HG03196 (cell line): ENCODE data around the gene EPOP.

Experiments used
- ATAC-seq: cut with Tn5 transposase; IDR thresholded peaks from one replicate; pipeline ENCODE4 v1.9.1; 2021; ENCODE audit not compliant: unreplicated experiment

Gene EPOP

DNA sequence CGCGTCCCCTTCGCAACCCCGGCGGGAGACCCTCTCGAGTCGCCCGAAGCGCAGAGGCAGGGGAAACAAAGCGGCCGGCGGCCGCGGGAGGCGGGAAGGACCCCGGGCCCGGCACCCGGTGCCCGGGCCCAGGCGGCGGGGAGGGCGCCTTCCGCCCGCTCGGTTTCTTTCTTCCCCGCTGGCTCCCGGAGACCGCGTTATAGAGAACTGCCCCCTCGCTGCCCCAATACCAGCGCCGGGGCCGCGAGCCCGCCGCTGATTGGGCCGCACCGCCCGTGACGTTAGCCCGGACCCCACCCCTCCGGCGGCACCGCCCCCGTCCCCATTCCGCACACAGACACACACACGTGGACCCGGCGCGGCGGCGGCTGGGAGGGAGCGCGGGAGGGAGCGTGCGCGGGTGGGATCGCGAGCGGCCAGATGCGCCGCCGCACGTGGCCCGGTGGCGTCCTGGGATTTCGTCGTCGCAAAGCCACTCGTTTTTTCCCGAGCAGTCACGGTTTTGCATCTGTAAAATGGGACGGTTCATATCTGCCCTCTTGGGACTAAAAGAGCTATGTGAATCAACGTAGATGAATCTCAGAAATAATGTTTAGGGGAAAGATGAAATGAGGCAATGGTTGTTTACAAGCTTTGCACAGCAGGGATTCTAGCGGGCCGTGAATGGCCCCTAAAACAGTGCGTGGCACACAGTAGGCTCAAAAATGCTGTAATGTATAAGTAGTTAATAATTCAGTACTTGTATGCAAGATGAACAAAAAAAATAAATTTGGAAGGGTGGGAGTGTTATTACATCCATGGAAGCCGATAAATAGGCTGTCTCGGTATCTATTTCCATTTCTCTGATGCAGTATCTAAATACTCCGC, at the start of gene EPOP:
EPOP (minus strand) TSS at position 209 of the 867 bp plus-strand sequence. CDS start 462 bp downstream, outside the sequence.
- peak; percentile 63 for ATAC-seq

DNA sequence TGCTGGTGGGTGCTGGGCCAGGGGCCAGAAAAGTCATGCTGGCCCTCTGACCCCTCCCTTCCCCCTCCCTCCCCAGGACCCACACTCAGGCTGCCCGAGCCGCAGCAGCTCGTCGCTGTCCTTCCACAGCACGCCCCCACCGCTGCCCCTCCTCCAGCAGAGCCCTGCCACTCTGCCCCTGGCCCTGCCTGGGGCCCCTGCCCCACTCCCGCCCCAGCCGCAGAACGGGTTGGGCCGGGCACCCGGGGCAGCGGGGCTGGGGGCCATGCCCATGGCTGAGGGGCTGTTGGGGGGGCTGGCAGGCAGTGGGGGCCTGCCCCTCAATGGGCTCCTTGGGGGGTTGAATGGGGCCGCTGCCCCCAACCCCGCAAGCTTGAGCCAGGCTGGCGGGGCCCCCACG, 47.0 kb upstream of the EPOP start:
- ATAC-seq: no peak

DNA sequence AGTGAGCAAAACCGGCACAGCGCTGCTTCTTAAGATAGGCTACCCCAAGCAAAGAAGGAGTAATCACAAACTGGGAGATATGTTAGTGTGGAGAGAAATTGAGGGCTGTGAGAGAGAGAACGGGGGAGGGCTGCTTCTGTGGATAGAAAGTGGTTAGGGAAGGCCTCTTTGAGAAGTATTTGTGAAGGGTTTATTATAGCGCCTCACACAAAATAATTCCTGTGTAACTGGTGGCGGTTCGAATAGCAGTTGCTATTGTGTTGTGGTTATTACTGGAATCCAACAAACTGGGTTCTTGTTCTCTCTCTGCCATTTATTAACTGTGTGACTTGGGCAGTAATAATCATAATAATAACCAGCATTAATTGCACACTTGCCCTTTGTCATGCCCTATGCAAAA, 46.2 kb upstream of the EPOP start:
- no peak for ATAC-seq

DNA sequence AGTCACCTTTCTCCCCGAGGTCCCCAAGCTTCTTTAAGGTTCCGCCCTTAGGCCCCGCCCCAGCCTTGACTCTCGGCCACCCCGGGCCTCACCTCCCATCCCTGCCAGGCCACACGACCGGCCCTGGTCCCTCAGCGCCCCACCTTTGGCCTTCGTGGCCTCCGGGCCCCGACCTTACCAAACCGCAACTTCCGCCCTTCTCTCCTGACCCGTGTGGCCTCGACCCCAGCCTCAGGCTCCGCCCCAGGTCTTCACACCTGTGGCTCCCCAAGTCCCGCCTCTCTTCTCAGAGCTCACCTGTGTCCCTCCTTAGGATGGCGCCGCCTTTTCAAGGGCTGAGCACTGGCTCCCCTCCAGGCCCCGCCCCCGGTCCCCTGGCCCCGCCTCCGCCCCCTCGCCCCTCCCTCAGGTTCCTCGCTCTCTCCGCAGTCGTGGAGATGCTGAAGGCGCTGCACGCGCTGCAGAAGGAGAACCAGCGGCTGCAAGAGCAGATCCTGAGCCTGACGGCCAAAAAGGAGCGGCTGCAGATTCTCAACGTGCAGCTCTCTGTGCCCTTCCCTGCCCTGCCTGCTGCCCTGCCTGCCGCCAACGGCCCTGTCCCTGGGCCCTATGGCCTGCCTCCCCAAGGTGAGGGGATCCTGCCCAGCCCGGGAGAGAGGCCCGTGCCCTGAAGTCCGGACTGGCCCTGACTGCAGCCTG, 45.3 kb upstream of the EPOP start:
- no peak for ATAC-seq

DNA sequence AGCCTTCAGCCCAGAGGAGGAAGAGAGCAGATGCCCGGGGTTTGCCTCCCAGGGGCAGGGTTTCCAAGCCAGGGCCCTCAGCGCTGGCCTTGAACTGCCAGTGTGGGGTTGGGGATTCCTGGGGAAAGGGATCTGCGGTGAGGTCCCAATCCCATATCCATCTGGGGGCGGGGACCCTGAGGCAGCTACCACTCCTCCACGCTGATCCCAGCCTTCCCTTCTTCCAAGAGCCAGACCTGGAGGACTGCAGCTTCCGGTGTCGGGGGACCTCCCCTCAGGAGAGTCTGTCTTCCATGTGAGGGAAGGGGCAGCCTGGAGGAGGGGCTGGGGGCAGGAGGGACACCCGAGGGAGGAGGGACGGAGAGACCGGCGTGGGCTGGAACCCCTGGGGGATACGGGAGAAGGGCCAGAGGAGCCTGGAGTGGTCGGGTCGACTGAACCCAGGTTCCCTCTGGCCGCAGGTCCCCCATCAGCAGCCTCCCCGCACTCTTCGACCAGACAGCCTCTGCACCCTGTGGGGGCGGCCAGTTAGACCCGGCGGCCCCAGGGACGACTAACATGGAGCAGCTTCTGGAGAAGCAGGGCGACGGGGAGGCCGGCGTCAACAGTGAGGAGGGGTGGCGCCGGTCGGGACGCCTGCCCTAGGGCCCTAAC, 44.7 kb upstream of the EPOP start:
- ATAC-seq: no peak

DNA sequence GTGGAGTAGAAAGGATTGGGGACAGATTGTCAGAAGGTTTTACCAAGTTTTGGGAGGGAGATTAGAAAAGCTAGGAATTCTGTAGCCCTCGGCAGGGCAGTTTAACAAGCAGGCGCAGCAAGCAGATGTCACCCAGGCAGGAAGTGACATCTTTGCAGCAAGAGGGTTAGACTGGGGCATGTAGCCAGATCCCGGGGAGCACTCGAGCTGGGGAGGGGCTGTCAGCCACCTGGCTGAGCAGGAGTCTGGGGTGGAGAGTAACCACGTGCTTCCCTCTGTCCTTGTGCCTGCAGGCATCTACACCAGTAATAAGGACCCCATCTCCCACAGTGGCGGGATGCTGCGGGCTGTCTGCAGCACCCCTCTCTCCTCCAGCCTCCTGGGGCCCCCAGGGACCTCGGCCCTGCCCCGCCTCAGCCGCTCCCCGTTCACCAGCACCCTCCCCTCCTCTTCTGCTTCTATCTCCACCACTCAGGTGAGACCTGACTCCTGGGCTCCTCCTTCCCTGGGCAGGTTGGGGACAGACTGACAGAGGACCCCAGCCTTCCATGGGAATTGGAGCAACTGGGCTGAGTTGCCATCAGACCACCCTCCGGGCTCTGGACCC, 42.5 kb upstream of the EPOP start:
- no peak for ATAC-seq

- ATAC-seq: no peak
Measured at GRCh38 chr17:38716368-38717005, 41.7 kb upstream of the EPOP start.

DNA sequence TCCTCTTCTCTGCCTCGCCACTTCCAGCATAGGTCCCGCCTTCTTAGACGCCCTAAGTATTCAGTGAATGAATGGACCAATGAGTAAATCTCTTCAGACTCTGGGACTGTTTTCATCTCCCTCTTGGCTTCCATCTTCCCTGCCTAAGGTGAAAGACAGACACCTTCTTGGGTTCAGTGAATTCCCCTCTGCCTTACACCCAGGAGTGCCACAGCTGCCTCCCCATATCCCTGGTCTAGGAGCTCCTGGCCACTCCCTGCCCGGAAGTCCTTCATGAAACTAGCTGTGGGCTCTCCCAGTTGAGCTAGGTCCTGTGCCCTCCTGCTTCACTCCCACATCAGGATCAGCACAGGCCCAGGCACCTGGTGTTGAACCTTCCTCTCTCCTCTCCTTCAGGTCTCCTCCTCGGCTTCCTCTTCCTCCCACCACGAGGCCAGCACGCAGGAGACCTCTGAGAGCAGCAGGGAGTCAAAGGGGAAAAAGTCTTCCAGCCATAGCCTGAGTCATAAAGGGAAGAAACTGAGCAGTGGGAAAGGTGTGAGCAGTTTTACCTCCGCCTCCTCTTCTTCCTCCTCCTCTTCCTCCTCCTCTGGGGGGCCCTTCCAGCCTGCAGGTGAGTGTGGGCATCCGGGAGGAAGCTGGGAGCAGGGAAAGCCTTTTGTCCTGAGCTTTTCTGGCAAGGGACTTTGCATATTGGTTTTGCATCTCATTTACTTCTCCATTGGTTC, 40.6 kb upstream of the EPOP start:
- ATAC-seq: no peak

DNA sequence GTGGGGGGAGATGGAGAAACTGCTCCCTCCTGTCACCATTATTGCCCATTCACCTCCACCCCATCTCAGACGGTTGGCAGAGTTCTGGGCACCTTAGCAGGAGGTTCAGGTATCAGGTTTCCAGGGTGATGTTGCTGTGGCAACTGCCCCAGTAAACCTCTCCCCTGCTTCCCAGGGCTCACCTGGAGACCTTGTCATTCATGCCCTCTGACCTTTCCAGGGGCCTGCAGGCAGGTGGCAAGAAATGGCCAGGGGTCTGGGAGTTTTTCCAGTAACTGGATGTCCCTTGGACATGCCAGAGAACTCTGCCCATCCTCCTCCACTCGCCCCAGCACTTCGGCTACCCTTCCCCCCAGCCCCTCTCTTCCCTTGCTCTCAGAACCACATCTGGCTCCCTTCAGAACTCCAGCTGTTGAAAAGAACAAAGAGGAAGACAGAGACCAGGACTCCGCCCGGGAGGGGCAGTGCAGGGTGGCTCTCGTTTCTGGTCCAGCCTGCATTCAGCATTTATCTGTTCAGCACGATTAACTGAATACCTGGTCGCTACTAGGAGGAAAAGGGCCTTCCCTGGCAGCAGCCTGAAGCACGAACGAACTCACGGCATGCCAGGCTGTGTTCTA, 38.8 kb upstream of the EPOP start:
- ATAC-seq: no peak

- no peak for ATAC-seq
Measured at GRCh38 chr17:38712593-38712992, 37.8 kb upstream of the EPOP start.

DNA sequence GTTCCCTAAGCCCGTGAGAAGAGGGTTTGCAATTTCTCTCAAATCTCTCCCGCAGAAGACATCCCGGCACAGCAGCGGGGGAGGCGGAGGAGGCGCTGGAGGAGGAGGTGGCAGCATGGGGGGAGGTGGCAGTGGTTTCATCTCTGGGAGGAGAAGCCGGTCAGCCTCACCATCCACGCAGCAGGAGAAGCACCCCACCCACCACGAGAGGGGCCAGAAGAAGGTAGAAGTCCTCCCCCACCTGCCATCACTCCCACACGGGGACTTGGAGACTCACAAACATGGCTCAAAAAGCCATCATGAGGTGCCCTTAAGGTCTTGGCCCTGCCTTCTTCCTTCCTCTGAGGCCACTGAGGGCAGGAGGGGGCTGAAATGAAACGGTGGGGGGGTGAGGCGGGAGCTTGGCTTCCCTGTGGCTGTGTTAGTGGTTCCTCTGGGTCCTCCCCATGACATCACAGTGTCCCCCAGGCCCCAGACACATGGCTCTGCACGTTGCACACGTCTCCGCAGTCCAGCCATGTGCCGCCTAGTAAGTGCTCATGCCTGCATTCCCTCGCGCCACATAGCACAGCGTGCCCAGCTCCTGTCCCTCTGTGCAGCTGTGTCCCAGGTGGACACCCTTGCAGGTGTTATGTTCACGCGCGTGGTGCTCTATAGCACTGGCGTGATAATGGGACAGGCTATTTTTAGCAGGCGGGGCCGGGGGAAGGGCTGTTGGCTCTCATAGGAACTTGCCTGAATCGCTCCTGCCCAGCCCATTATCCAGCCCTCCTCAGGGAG, 37.2 kb upstream of the EPOP start:
- no peak for ATAC-seq

DNA sequence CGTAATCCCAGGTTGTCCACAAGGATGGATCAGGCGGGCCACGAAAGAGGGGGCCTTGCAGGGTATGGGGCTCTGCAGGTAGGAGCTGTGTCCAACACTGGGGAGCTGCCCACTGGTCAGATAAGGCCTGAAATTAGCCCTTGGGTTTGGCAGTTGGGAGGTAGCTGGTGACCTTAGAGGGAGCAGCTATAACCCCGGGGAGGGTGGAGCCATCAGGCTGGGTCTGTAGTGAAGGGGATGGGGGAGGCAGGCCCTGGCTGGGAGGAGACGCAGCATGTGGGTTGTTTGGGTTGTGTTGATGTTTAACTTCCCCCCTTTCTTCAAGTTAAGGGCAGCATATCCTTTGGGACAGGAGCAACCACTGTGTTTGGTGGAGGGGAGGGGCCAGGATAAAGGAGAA, 36.2 kb upstream of the EPOP start:
- no peak for ATAC-seq

- no peak for ATAC-seq
Measured at GRCh38 chr17:38710604-38710962, 35.8 kb upstream of the EPOP start.

GRCh38 chr17:38709864-38710603, 35.3 kb upstream of the EPOP start:
- no peak for ATAC-seq

DNA sequence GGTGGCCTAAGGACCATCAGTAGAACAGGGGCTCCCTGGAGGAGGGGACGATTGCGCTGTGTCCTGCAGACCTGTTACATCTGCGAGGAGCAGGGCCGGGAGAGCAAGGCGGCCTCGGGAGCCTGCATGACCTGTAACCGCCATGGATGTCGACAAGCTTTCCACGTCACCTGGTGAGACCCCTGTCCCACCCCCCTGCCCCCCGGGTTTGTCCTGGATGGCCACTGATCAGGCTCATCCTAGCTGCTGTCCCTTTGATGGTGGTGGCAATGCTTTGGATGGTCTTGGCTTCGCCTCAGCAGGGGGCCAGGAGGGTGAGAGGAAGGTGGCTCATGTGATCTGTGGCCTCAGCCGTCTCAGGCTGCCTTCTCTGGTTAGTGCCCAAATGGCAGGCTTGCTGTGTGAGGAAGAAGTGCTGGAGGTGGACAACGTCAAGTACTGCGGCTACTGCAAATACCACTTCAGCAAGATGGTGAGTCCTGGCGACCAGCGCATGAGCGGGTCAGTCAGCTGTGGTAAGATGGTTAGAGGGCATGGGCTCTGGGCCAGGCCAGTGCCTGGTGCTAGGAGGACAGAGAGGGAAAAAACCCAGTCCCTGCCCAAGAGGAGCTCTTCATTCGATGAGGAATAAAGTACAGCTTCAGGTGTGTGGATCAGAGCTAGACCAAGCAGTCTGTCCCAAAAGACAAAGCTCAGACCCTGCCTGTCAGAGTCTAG, 34.5 kb upstream of the EPOP start:
- no peak for ATAC-seq

GRCh38 chr17:38707678-38708351, 33.1 kb upstream of the EPOP start:
- no peak for ATAC-seq

GRCh38 chr17:38706505-38707216, 31.9 kb upstream of the EPOP start:
- ATAC-seq: no peak
